Fibroblast of upper back skin (primary cell): ENCODE results near the gene TOMM20.
"Not testable (repeated sequence)": the region's sequence is repeated elsewhere in the genome, so short reads cannot be mapped to it uniquely, and the experiment has no call there.

ENCODE experiments used
- DNase-seq: peaks from one replicate; pipeline ENCODE4 v3.0.0-alpha.2; 2013

Gene TOMM20

DNA sequence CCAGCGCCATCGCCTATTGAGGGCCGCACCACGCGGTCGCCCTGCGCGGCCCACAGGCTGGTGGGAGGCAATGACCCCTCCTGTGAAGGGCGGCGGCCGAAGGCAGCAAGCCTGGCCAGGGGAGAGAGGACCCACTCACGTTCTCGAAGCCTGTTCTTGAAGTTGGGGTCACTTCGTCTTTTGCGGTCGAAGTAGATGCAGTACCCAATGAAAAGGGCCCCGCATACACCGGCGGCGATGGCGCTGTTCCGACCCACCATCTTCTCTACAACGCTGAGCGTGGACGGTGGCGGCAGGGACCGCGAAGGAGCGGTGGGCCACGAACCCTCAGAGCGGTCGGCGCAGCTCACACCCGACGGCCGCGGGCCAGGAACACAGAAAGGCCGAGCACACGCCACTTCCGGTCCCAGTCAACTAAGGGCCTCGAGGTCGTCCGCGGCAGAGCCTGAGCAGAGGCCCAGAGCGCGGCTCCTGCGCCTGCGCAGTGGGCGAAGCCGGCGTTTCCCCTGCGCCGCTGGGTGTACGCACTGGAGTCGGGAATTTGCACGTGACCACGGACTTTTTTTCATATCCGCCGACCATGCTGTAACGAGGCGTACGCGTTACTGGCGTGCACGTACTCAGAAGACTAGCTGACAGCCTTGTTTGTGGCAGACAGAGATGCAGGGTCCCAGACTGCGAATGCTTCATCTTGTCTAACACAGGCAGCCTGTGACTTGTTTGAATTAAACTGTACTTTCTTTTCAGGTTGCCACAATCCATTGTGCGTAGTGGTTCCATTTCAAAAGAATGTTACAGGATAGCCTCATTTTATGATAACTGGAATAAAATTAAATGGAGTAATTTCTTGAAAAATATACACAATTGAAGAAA is at the start of gene TOMM20:
TSS of gene TOMM20 (minus strand) at position 382 of the 873 bp plus-strand sequence. CDS start at position 260, 122 bp downstream.
- peak; percentile 99 for DNase-seq

DNA sequence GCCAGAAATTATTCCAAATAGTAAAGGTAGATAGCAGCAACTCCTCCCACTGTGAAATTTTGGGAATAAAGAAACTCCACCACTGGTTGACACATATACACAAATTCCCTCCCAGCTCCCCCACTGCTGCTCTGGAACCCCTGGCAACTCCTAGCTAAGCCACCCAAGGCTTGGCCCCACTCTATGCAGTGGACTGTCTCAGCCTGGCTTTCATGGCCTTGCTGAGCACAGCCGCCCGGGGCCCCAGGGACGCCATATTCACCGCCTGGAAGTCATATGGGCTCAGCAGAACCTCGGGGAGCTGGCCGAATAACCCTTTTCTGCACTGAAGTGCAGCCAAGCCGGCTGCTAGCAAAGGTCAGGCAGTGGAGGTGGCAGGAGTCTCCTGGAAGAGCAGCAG is 47.8 kb upstream of the TOMM20 start:
- DNase-seq: no peak

DNA sequence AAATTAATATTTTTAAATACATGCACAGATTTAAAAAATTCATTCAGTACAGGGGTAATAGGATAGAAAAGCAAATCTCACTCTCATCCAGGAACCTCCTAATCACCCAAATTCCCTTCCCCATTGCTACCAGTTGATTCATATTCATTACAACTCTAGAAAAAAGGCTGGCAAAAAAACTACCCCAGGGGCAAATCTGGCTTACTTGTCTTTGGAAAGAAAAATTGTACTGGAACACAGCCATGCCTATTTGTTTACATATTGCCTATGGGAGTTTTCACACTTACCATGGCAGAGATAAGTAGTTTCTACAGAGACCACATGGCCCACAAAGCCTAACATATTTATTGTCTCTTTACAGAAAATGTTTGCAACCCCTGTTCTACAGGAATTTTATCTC is 41.3 kb upstream of the TOMM20 start:
- no peak for DNase-seq

DNA sequence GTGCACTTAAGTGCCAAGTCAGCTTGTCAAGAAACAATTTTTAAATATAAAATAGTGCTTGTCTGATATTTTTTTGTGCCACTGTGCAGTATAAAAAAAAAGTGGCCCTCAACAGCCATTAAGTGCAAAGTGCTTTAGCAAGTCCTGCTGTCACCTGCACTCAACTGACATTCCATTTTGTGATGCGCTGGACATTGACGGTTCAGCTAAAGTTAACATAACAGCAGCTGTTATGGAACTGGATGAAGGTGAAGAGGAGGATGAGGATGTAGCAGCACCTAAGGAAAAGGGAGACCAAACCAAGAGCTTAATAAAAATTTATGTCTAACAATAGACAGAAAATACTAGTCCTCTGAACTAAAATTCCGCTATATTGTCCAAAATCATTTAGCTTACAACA is 39.7 kb upstream of the TOMM20 start:
- no peak for DNase-seq

DNA sequence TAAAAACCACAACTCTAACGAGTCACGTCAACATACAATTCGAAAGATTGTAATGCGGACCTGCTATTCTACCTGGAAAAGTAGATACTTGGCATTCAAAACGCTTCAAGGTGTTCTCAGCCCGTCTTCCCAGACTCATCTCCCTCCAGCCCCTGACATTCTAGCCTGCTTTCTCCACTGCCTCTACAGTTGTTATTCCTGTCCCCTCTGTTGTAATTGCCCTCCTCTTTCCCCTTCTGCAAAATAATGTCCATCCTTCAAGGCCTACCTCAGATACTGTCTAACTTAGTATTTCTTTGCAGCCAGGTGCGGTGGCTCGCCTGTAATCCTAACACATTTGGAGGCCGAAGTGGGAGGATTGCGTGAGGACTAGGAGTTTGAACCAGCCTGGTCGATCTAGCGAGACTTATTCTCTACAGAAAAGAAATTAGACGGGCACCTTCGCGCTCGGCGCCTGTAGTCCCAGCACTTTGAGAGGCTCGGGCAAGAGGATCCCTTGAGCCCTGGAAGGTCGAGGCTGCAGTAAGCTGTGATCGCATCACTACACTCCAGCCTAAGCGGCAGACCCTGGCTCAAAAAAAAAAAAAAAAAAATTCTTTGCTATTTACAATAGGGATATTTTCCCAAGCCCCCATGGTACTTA is 33.2 kb upstream of the TOMM20 start:
- no peak for DNase-seq

DNA sequence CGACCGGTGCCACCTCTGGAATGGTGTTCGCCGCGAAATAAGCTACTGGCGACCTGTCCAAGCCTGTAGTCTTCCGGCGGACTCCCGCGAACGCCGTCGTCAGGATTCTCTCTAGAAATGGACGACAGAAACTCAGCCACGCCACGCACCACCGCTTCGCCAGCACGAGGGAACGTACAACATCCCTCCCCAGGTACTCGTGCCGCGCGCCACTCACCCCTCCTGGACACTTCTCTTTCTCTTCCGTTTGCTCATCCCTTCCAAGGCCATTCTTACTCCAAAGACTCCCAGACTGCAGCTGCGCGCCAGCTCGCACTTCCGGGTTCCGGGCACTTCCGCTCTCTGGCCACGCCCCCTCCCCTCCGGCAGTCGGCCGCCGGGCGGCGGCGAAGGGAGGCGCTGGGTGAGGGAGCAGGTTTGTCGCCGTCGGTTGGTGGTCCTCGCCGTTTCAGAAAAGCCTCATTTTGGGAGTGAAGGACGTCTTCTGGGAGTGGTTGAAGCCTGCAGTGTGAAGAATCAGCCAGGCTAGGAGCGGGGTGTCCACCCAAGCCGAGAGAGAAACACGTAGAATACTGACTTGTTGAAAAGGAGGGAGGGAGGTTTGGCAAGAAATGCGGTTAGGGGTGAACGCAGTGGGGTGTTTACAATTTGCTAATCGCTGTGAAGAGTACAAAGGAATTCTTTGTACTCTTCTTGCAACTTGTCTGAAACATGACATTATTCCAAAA is 32.5 kb upstream of the TOMM20 start, which contains the start of gene RBM34:
TSS of gene RBM34 (minus strand) at position 294 of the 728 bp plus-strand sequence. CDS start at position 270, 24 bp downstream.
- DNase-seq: peak; percentile 88

DNA sequence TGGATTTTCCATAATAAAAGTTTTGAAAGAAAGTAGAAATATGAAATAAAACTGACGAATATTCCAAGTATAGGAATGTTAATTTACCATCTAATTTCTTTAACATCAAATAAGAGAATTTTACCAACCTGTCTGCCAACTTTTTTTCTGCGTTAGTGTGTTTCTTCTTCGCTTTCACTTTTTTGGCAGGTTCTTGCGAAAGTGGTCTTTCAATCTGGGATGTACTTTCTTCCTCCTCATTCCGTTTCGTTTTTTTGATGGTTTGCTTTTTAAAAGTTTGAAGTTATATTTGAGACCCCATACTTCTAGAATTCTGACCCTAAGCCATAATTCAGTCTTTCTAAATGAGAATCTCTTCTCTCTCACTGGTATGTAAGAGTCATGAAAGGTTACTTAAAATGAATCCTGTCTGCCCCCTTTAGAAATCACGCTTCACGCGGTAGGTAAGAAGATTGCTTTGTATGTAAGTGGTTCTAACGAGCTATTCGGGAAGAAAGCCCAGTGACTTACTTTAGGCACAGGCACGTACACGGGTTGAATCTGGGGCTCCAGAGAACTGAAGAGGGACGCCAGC is 31.8 kb upstream of the TOMM20 start:
- DNase-seq: peak; percentile 52

DNA sequence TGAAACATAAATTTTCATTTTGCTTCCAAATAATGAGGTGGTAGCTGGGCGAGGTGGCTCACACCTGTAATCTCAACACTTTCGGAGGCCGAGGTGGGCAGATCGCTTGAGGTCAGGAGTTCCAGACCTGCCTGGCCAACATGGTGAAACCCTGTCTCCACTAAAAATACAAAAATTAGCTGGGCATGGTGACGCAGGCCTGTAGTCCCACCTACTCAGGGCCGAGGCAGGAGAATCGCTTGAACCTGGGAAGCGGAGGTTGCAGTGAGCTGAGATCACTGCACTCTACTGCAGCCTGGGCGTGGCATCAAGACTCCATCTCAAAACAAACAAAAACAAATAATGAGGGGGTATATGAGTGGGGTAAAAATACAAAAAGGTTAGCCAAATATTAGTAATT is 31.3 kb upstream of the TOMM20 start:
- not testable (repeated sequence) for DNase-seq

DNA sequence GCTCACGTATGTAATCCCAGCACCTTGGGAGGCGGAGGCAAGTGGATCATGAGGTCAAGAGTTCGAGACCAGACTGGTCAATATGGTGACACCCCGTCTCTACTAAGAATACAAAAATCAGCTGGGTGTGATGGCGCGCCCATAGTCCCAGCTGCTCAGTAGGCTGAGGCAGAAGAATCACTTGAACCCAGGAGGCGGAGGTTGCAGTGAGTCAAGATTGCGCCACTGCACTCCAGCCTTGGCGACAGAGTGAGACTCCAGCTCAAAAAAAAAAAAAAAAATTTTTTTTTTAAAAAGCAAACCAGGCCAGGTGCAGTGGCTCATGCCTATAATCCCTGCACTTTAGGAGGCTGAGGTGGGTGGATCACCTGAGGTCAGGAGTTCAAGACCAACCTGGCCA is 30.6 kb upstream of the TOMM20 start:
- DNase-seq: not testable (repeated sequence)

DNA sequence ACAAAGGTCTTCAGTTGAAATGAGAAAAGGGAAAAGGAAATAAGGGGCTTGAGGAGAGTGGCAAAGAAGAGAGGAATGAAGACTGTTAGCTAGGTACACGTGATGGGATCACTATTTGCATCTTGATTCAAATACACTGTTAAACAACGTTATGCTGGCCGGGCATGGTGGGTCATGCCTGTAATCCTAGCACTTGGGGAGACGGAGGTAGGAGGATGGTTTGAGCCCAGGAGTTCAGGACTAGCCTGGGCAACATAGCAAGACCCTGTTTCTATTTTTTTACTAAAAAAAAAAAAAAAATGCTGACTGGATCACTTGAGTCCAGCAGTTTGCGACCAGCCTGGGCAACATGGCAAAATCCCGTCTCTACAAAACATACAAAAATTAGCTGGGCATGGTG is 30.0 kb upstream of the TOMM20 start:
- no peak for DNase-seq

DNA sequence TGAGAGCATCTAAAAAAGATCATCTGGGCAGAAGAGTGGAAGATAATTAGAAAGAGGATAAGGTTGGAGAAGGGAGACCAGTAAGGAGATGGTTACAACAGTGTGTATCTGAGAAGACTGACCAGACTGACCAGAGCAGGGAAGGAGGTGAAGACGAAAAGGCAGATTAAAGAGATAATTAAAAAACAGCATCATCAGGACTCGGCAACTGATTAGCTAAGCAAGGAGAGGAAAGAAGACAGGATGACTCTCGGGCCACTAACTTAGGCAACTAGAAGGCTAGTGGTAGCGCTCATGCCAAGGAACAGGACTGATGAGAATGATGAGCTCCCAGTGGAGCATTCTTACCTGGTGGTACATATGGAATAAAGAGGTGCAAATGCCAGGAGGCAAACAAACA is 28.5 kb upstream of the TOMM20 start:
- no peak for DNase-seq

DNA sequence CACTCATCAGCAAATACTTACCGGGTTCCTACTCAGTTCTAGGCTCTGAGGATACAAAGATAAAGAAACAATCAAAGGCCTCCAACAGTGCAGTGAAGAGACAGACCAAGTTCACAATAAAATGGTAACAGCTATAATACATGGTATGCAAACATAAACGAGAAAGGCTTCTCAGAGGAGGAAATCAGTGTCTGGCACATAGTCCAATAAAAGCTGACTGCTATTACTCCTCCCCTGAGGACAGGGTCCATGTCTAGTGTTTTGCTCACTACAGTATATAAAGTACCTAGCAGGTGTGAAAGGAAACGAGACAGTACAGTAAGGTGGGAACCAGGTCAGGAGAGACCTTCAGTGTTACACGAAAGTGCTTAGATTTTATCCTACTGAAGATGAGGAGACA is 28.1 kb upstream of the TOMM20 start:
- DNase-seq: no peak

DNA sequence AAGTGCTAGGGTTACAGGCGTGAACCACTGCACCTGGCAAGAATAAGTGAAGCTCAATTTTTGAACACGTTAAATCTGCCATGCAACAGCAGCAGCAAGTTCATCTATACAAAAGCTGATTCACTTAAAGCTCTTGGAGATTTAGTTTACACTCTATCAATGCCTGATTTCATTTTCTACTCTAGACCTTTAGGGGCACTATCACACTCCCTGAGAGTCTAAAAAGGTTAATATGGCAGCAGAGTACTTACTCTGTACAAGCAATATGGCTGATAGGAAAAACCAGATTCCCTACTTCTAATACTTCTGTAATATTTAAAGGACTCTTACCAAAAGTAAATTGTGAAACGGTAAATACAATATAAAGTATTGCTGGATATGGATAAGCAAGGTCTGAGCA is 27.6 kb upstream of the TOMM20 start:
- DNase-seq: no peak

DNA sequence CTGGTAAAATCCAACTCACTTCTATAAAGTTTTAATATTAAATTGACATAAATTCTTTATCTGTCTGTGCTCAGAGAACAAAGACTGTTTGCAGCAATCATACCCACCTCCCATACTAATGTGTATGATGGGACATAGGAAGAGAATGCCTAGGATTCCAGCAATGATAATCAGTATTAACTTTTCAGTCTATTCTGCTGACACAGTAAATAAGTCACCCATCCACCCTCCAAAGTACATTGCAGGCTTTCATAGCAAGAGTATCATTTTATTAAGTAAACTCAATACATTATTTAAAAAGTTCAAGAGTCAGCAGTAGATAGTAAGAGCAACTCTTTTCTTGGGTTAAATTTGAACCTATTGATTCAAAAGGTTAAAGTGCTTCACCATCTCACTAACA is 23.6 kb upstream of the TOMM20 start:
- no peak for DNase-seq

DNA sequence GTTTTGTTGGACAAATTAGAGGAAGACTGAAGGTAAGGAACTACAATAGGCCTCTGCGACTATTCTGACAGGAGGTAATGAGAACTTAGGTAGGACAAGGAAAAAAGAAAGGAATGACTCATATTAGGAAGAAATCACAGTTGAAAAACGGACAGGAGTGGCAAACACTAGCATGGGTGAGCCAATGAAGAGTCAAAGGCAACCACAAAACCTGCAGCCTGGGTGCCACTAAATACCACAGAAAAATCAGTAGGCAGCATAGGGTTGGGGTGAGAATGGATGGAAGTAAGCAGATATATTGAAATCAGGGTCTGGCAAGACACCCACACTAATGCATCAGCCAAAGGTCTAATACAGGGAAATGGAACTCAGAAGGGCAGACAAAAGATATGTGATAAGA is 22.4 kb upstream of the TOMM20 start:
- no peak for DNase-seq

DNA sequence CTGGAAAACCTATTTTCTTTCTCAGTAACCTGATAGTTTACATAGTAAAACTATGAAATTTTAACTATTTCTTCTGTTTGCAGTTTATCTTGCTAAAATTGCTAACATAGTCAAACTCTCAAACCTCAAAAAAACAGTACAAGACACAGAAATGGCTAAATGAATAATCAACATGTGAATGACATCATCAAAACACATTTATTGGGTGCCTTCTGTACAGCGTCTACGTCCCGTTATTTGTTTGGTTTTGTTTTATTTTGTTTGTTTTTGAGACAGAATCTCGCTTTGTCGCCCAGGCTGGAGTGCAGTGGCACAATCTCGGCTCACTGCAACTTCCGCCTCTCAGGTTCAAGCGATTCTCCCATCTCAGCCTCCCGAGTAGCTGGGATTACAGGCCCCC is 21.2 kb upstream of the TOMM20 start:
- no peak for DNase-seq

DNA sequence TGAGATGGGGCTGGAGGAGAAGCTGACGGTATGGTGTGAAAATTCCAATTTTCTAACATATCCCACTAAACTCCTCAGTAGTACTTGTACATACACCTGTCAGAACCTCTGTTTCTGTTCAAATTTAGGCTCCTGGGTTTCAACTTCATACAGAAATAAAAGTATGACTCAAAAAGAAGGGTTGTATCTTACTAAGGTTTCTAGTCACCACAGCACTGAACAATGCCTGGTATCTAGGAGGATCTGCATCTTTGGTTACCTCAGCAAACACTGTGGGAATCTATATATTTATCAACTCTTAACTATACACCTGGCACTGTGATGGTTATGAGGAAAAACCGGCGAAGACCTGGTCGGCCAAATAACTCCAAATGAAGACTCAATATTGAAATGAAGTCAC is 18.6 kb upstream of the TOMM20 start:
- no peak for DNase-seq

DNA sequence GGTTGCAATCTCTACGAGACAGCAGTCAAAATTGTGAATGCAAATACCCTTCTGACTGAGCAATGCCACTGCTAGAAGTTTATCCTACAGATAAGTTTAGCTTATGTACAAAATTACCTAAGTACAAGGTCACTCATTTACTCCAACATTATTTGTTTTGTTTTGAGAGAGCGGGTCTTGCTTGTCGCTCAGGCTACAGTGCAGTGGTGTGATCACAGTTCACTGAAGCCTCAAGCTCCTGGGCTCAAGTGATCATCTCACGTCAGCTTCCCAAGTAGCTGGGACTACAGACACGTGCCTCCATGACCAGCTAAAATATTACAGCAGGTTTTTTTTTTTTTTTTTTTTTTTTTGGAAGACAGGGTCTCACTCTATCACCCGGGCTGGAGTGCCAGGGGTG is 17.0 kb upstream of the TOMM20 start:
- no peak for DNase-seq

DNA sequence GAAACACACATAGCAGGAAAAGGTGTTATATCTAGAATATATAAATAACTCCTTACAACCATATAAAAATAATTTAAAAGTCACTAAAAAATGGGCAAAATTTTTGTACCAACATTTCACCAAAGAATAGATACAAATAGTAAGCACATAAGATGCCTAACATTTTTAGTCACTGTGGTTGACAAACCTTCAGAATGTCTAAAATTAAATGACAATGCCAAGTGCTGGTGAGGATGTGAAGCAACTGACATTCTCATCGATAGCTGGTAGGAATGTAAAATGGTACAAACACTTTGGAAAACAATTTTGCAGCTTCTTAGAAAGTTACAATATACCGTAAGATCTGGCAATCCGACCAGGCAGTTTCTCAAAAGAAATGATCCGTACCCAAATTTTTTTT is 14.4 kb upstream of the TOMM20 start:
- no peak for DNase-seq

DNA sequence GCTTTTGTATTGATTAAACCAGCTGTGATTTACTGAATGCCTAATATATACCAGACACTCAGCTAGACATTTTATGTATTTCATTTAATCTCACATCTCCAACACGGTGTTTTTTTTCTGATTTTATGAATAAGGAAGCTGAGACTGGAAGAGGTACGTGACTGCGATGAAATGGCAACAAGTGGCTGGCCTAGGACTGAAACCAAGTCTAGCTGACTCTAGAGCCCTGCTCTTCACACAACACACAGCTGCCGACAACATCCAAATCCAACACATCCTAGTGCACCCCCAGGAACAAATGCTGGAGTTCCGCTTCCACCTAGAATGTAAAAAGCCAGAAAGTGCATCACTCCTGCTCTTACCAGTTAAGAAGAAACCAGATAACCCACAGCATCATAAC is 10.7 kb upstream of the TOMM20 start:
- no peak for DNase-seq

DNA sequence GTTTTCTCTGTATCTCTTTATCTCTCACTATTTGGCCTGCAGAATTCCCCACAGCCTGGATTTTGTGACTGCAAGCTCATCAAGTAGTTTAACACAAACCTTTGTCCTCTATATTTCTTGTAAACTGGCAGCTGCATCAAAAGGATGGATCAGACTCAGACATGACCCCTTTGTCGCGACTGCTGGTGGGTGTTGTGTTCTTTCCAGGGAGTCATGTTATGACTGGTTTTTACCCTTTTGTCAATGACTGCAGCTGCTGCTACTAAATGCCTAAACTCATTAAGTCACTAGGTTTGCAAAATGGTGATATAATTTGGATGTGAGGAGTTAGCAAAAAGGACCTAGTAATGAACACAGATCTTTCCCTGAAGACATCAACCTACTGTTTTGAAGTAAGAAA is 10.2 kb upstream of the TOMM20 start:
- no peak for DNase-seq

DNA sequence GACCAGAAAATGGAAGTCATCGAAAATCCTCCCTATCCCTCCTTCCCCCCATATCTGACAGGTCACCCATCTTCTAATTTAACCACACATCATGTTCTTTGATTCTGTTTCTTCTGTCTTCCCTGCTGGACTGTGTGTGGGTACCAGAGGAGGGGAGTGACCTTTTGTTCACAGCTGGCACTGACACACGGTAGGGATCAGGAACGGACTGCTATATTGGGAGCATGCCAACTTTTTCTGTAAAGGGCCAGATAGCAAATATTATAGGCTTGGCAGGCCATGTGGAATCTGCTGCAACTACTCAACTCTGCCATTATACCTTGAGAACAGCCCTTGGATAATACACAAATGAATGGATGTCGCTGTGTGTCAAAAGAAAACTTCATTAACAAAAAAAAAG is 7.5 kb upstream of the TOMM20 start:
- DNase-seq: no peak

DNA sequence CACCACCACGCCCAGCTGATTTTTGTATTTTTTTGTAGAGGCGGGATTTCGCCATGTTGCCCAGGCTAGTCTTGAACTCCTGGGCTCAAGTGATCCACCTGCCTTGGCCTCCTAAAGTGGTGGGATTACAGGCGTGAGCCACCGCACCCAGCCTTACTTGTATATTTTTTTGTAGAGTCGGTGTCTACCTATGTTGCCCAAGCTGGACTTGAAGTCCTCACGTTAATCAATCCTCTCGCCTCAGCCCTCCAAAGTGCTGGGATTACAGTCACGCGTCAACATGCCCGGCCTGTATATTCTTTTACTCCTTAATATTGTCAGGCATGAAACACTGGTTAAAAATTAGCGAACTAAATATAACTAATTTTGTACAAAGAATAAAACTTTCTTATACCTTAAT is 5.5 kb upstream of the TOMM20 start:
- no peak for DNase-seq
